HL-60 (cell line): Measurements from ENCODE around the gene DYSF.

ENCODE experiments used
- DNase-seq, 2 experiments: peaks; one replicate each; pipeline ENCODE4 v3.0.0-alpha.2; 2010 to 2020; ENCODE audit warnings: low read depth in 1 of 2, low spot score in 1 of 2
- H3K27ac ChIP-seq: fragments of 250-450 bp; sonication (Bioruptor Pico); replicated peaks from 2 replicates; pipeline ENCODE4 v1.5.1; 2020; ENCODE audit warnings: mild to moderate bottlenecking, moderate library complexity
- H3K27me3 ChIP-seq: fragments of 250-450 bp; sonication (Bioruptor Pico); 2 replicates; pipeline ENCODE4 v1.5.1; 2021; ENCODE audit warnings: mild to moderate bottlenecking, moderate library complexity; ENCODE audit not compliant: insufficient read depth, poor library complexity, severe bottlenecking
- H3K4me3 ChIP-seq: replicated peaks from 2 replicates; pipeline ENCODE4 v1.5.1; 2011; ENCODE audit warnings: mild to moderate bottlenecking, control low read depth, low read length; ENCODE audit not compliant: insufficient read depth
- GABPA ChIP-seq: IDR thresholded peaks from 2 replicates; pipeline ENCODE4 v1.6.1; 2012; ENCODE audit warnings: low read depth
- POLR2AphosphoS5 ChIP-seq: IDR thresholded peaks from 2 replicates; pipeline ENCODE4 v1.6.1; 2012; ENCODE audit warnings: low read depth
- SPI1 ChIP-seq: IDR thresholded peaks from 2 replicates; pipeline ENCODE4 v1.6.1; 2012; ENCODE audit warnings: low read depth, mild to moderate bottlenecking, borderline replicate concordance
- TF ChIP-seq, protein P1 (sequence below): IDR thresholded peaks from one replicate; pipeline ENCODE4 v1.5.1; 2011; ENCODE audit warnings: low read length, control low read depth, inconsistent platforms; ENCODE audit not compliant: insufficient read depth
- TF ChIP-seq, protein P2 (sequence below): IDR thresholded peaks from 2 replicates; pipeline ENCODE4 v1.6.1; 2012; ENCODE audit warnings: low read depth; ENCODE audit not compliant: insufficient replicate concordance

The DYSF gene

DNA sequence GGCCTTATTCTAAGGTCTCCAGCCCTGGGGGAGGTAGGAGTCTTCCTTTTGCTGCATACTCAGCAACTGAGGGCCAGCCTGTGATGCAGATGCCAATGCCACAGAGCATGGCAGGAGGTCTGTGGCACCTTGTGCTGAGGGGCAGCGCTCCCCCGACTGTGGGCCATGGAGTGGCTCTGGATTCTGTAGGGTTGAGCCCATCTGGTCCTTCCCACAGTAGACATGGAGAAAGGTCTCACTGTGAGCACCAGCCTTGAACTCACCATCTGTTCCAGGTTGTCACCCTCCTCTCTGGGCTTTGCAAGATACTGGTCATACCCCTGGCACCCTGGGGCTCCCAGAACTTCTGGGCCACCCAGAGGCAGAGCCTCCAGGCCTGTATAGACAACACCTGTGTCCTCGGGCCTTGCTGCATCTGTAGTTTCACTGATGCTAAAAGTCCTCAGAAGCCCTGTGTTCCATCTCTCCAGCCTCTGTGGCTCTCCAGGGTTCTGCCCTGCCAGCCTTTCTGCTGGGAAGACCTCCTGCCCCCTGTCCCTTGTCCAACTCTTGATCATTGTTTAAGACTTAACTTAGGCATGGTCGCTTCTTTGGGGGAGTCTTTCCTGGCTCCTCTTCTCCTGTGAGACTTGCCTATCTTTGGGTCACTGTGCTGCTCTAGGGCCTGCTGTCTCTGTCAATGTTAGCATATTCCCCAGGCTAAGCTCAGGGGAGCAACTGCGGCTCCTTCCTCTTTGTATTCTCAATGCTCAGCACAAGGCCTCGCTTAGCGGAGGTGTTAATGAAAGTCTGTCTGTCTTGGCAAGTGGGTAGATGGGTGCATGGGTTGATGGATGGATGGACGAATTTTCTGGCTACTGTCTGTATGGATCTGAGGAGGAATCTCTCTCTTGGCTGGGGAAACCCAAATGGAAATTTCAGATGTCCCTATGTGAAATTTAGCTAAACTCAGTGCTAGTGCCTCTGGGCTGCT is 160.9 kb downstream of the DYSF start:
- TF ChIP-seq, protein P1, sequence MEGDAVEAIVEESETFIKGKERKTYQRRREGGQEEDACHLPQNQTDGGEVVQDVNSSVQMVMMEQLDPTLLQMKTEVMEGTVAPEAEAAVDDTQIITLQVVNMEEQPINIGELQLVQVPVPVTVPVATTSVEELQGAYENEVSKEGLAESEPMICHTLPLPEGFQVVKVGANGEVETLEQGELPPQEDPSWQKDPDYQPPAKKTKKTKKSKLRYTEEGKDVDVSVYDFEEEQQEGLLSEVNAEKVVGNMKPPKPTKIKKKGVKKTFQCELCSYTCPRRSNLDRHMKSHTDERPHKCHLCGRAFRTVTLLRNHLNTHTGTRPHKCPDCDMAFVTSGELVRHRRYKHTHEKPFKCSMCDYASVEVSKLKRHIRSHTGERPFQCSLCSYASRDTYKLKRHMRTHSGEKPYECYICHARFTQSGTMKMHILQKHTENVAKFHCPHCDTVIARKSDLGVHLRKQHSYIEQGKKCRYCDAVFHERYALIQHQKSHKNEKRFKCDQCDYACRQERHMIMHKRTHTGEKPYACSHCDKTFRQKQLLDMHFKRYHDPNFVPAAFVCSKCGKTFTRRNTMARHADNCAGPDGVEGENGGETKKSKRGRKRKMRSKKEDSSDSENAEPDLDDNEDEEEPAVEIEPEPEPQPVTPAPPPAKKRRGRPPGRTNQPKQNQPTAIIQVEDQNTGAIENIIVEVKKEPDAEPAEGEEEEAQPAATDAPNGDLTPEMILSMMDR, result no peak
- no peak for DNase-seq
- H3K27ac ChIP-seq, result no peak overlapping the region

DNA sequence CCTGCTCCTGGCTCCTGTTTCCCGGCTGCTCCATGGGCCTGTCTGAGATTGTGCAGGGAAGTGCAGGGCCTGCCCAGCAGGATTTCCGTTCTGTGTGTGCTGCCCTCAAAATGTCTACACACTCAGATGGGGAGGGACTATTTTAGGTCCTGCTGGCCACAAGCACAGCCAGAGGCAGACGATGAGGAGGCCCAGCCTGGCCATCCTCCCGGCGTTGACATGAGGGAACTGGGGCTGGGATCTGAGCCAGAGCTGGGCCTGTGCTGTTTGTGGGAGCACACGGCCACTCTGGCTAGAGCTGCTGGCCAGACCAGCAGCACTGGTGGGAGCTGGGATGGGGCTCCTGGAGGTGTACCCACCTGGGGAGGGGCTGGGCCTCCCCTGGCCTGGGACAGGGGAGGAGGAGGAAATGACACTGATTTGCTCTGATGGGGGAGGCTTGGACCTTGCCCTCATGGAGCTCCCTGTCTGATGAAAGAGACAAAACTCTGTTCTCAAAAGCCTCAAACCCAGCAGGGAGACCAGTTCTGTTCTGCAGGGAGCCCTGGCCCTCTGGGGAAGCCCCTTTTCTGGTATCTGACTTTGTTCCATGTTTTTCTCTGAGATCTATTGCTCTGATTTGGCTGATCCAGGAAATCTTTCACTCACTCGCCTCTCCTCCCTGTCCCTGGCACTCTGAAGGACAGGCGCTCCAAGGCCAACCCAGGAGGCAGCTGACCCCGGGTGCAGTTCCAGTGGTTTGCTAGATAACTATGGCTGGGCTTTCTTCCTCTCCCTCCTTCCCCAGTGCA is 161.8 kb downstream of the DYSF start:
- TF ChIP-seq GABPA, result no peak
- TF ChIP-seq SPI1, result no peak
- TF ChIP-seq, protein P2, sequence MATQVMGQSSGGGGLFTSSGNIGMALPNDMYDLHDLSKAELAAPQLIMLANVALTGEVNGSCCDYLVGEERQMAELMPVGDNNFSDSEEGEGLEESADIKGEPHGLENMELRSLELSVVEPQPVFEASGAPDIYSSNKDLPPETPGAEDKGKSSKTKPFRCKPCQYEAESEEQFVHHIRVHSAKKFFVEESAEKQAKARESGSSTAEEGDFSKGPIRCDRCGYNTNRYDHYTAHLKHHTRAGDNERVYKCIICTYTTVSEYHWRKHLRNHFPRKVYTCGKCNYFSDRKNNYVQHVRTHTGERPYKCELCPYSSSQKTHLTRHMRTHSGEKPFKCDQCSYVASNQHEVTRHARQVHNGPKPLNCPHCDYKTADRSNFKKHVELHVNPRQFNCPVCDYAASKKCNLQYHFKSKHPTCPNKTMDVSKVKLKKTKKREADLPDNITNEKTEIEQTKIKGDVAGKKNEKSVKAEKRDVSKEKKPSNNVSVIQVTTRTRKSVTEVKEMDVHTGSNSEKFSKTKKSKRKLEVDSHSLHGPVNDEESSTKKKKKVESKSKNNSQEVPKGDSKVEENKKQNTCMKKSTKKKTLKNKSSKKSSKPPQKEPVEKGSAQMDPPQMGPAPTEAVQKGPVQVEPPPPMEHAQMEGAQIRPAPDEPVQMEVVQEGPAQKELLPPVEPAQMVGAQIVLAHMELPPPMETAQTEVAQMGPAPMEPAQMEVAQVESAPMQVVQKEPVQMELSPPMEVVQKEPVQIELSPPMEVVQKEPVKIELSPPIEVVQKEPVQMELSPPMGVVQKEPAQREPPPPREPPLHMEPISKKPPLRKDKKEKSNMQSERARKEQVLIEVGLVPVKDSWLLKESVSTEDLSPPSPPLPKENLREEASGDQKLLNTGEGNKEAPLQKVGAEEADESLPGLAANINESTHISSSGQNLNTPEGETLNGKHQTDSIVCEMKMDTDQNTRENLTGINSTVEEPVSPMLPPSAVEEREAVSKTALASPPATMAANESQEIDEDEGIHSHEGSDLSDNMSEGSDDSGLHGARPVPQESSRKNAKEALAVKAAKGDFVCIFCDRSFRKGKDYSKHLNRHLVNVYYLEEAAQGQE, result no peak
- TF ChIP-seq, protein P1, result no peak
- no peak for TF ChIP-seq POLR2AphosphoS5
- no peak for DNase-seq
- no peaks in the 10 kb centered on the region for H3K27me3 ChIP-seq

More for the DNA sequence above, 160.9 kb downstream of the DYSF start:
- Histone ChIP-seq H3K4me3 (no peak overlapping the region), H3K27me3 (no peaks in the 10 kb centered on the region)

DNA sequence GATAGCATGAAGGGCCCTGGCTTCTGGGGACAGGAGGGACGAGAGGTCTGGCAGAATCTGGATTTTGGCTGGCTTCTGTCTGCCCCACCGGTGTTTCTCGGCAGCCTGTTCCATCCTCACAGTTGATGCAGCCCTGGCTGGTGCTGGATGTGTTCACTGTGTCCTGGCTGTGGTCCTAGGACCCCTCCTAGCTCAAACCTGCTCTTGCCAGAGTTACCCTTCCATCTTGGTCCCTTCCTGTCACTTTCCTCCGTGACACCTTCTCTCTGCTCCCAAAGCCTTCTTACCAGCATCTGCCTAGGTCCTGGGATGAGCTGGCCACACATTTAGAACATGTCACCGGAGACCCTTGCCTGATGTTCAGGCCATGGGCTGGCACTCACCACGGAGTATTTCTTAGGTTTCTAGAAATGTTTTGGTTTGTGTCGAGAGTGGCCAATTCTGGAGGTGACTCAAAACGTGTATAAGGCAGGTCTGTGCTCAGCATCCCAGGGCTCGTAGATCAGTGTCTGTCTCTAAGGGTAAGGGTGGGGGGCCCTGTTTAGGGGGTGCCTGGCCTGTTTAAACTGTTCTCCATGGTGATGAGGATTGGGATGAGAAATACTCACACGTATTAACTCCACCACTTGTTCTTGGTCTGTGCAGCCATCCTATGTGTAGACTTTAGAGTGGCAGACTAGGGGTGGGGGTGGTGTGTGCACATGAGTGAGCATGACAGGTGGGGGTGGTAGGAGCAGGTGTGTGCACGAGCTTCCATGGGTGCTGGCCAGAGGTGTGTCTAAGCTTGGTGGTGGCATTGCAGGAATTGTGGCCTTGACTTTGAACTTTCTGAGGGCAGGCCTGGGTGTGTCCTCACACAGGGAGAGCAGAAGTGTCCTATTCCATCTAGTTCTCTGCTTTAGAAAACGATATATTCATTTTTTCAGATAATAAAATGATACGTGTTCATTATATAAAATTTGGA is 162.7 kb downstream of the DYSF start:
- DNase-seq, result no peak
- Histone ChIP-seq H3K27ac (no peak overlapping the region), H3K27me3 (no peaks in the 10 kb centered on the region), H3K4me3 (no peak overlapping the region)
- no peak for TF ChIP-seq SPI1
- TF ChIP-seq GABPA, result no peak
- TF ChIP-seq, protein P2, result no peak
- no peak for TF ChIP-seq POLR2AphosphoS5
- TF ChIP-seq, protein P1, result no peak

More for the DNA sequence above, 161.8 kb downstream of the DYSF start:
- Histone ChIP-seq H3K4me3 (no peak overlapping the region), H3K27ac (no peak overlapping the region)
